SK-N-SH (cell line): ENCODE data around the gene SPSB3.

ENCODE experiments used
- CTCF ChIP-seq: fragments of 200-600 bp; sonication (generic); IDR thresholded peaks from 2 replicates; pipeline ENCODE4 v1.6.1; 2017; ENCODE audit warnings: antibody characterized with exemption, mild to moderate bottlenecking, moderate library complexity
- EP300 ChIP-seq, 2 experiments: IDR thresholded peaks; 2 replicates each; pipeline versions ENCODE4 v1.4.0 to v1.6.1; 2012; ENCODE audit warnings: borderline replicate concordance in 1 of 2, low read depth in 1 of 2, low read length in 1 of 2
- EZH2phosphoT487 ChIP-seq: fragments of 200-600 bp; sonication (generic); IDR thresholded peaks from 2 replicates; pipeline ENCODE4 v1.6.1; 2017; ENCODE audit warnings: low read depth, mixed run types, mild to moderate bottlenecking, antibody characterized with exemption, moderate library complexity, borderline replicate concordance
- JUND ChIP-seq: IDR thresholded peaks from 2 replicates; pipeline ENCODE4 v1.4.0; 2012
- MAX ChIP-seq: IDR thresholded peaks from 2 replicates; pipeline ENCODE4 v1.4.0; 2012; ENCODE audit warnings: low read depth
- REST ChIP-seq: IDR thresholded peaks from 2 replicates; pipeline ENCODE4 v1.6.1; 2012; ENCODE audit warnings: mild to moderate bottlenecking, low read depth, low read length, moderate library complexity
- RFX5 ChIP-seq: IDR thresholded peaks from 2 replicates; pipeline ENCODE4 v1.6.1; 2012; ENCODE audit warnings: mild to moderate bottlenecking, improper control_type of control experiment, low read length
- USF2 ChIP-seq: fragments of 150-350 bp; IDR thresholded peaks from 2 replicates; pipeline ENCODE4 v1.6.1; 2017; ENCODE audit warnings: antibody characterized with exemption, low read length, low read depth, borderline replicate concordance

GRCh38 chr16:1754204-1754603 is 28.2 kb downstream of the SPSB3 start:
- TF ChIP-seq RFX5 (no peak), MAX (no peak), REST (no peak), EP300 (IDR thresholded peaks at IDR 0.05; ENCODE audit: borderline replicate concordance in 1 of 2, low read depth in 1 of 2, low read length in 1 of 2) (no peak), CTCF (no peak), EZH2phosphoT487 (no peak), JUND (no peak), USF2 (no peak)
